NB4 (cell line): ENCODE data around the gene VWA3A.

Experiments
- DNase-seq: peaks from one replicate; pipeline ENCODE4 v3.0.0; 2010; ENCODE audit warnings: low read depth
- H3K4me3 ChIP-seq: one replicate; pipeline ENCODE4 v1.5.1; 2011; ENCODE audit warnings: mild to moderate bottlenecking, low read depth, low read length, moderate library complexity
- MAX ChIP-seq: IDR thresholded peaks from 2 replicates; pipeline ENCODE4 v1.6.1; 2011; ENCODE audit warnings: low read depth, low read length
- MYC ChIP-seq: IDR thresholded peaks from 2 replicates; pipeline ENCODE4 v1.6.1; 2011; ENCODE audit warnings: low read depth, low read length
- POLR2A ChIP-seq: IDR thresholded peaks from 2 replicates; pipeline ENCODE4 v1.6.1; 2011; ENCODE audit warnings: mild to moderate bottlenecking; ENCODE audit not compliant: insufficient read length; ENCODE audit errors: extremely low read depth
- TF ChIP-seq, protein P1 (sequence below): IDR thresholded peaks from one replicate; pipeline ENCODE4 v1.5.1; 2012; ENCODE audit warnings: low read depth, low read length

VWA3A gene

DNA sequence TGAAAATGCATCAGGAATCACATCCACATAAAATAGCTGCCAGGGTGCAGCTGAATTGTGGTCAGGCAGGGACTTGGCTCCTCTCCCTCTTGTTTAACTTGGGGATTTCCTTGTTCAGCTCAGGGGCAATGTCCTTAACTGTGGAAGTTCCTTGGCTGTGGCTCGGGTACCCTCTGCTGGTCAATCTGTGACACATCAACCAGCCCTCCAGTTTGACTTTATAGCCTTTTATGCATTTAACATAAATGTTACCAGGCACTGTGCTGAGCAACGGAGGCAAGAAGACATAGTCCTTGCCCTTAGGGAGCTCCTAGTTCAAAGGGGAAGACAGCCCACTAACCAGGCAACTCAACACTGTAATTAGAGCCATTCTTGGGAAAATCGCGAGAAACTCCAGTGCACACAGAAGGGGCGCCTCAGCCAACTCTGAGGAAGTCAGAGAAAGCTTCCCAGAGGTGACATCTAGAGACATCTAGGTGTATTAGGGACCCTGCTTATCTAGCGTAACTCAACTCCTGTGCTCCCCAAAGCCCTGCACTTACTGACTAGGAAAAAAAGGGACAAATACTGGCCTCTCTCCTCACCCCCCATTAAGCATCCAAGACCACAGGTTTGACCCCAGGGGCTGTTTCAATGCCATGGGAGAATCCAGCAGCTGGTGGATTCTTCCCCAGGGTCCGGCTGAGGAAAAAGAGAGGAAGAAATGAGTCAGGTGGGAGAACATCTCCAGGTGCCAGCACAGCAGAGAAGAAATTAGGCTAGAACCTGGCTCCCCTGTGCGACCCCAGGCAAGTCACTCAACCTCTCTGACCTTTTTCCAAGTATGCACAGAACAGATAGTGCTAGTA is 96.5 kb downstream of the VWA3A start:
- H3K4me3 ChIP-seq = no peak overlapping the region
- DNase-seq = peak; percentile 85
- TF ChIP-seq, protein P1, sequence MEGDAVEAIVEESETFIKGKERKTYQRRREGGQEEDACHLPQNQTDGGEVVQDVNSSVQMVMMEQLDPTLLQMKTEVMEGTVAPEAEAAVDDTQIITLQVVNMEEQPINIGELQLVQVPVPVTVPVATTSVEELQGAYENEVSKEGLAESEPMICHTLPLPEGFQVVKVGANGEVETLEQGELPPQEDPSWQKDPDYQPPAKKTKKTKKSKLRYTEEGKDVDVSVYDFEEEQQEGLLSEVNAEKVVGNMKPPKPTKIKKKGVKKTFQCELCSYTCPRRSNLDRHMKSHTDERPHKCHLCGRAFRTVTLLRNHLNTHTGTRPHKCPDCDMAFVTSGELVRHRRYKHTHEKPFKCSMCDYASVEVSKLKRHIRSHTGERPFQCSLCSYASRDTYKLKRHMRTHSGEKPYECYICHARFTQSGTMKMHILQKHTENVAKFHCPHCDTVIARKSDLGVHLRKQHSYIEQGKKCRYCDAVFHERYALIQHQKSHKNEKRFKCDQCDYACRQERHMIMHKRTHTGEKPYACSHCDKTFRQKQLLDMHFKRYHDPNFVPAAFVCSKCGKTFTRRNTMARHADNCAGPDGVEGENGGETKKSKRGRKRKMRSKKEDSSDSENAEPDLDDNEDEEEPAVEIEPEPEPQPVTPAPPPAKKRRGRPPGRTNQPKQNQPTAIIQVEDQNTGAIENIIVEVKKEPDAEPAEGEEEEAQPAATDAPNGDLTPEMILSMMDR = peak; percentile 81
- 0 out of 2 replicates have a peak, but pooled peaks have one; percentile 46 for TF ChIP-seq MAX
- no peak for TF ChIP-seq POLR2A
- peak; percentile 36; the same call in 1 of the 2 replicates for TF ChIP-seq MYC

- TF ChIP-seq MAX (no peak), MYC (no peak), POLR2A (no peak)
- TF ChIP-seq, protein P1 = no peak
- peak overlapping the region; percentile 49 for H3K4me3 ChIP-seq
- no peak for DNase-seq
These were observed 97.2 kb downstream of the VWA3A start for GRCh38 chr16:22189473-22190080.

GRCh38 chr16:22190081-22190775 is 97.9 kb downstream of the VWA3A start:
- TF ChIP-seq MAX = peak; percentile 19; the same call in 1 of the 2 replicates
- TF ChIP-seq POLR2A = no peak
- 0 out of 2 replicates have a peak, but pooled peaks have one; percentile 45 for TF ChIP-seq MYC
- TF ChIP-seq, protein P1 = no peak
- H3K4me3 ChIP-seq = peak overlapping the region; percentile 49
- DNase-seq = peak; percentile 97

DNA sequence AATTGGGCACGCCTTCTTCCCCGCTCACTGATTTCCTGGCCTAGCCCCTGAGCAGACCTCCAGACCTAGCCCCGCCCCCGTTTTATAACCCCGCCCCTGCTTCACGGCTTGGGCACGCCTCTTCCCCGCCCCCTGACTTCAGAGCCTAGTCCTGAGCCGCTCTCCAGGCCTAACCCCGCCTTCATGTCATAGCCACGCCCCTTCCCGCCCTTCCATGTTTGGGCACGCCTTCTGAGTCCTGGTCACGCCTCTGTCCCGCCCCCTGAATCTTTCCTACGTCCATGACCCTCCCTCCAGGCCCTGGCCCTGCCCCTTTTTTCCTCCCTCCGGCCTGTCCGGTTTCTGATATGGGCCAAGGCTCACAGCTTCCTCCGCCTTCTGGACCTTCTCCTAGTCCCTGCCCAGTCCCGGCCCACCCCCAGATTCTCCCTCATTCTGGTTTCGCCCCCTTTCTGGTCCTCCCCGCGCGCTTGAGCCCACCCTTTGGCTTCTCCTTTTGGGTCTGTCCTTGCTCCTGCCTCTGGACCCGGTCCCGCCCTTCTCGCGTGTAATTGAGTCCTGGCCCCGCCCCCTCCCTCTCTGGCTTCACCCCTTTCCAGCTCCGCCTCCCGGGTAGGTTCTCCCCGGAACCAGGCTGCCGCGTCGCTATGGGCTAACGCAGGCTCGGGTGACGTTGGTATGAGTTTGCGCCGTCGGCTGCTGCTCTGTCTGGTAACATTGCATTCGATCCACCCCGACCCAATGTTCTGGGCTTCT is 98.6 kb downstream of the VWA3A start:
- DNase-seq = peak; percentile 97
- H3K4me3 ChIP-seq = peak overlapping the region; percentile 80
- TF ChIP-seq MYC (peak; percentile 62; the same call in 1 of the 2 replicates), POLR2A (peak; percentile 83), MAX (peak; percentile 18; the same call in 1 of the 2 replicates)
- TF ChIP-seq, protein P1 = no peak

DNA sequence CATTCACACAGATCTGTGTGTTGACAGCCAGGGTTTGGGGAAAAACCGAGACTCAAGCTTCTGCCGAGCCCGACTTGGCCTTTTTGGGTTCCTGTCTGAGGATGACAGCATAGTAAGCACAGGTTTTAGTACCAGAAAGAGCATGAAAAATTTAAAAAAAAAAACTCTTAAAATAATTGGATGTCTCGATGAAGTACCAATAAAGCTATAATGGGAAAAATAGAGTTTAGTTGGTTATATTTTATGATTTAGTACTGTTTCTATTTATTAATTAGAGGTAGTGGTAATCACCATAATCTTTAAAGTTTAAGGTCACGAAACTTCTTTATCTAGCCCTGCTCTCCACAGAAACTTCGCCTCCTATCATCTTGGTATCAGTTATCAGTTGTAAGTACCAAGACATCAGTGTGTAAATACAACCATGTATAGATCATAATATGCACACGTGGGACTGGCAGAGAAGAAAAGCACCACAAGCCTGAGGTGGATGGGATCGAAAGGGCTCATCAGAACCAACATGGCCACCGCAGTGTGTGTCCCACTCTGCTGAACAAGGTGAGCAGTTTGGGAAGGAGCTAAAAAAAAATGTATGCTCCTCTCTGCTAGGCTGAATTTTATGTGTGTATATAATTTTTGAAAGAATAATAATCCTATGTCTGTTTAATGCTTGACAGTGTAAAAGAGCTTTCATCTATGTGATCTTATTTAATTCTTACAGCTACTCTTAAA is 99.4 kb downstream of the VWA3A start:
- peak overlapping the region; percentile 80 for H3K4me3 ChIP-seq
- peak; percentile 51 for DNase-seq
- TF ChIP-seq MYC (peak; percentile 61; the same call in 1 of the 2 replicates), POLR2A (no peak), MAX (peak; percentile 63; the same call in 1 of the 2 replicates)
- TF ChIP-seq, protein P1 = no peak
